ENCODE data around the gene ASCC3. TPM values are rescaled to one million over a fixed set of nuclear protein-coding genes. Genes with fewer than 3 reads are reported as not detected.
A peak's percentile ranks its signal among the peaks of the same experiment; 100 is the strongest.

The ASCC3 gene
- total RNA-seq, 1 donor from 2014 or later: 112 TPM

DNA sequence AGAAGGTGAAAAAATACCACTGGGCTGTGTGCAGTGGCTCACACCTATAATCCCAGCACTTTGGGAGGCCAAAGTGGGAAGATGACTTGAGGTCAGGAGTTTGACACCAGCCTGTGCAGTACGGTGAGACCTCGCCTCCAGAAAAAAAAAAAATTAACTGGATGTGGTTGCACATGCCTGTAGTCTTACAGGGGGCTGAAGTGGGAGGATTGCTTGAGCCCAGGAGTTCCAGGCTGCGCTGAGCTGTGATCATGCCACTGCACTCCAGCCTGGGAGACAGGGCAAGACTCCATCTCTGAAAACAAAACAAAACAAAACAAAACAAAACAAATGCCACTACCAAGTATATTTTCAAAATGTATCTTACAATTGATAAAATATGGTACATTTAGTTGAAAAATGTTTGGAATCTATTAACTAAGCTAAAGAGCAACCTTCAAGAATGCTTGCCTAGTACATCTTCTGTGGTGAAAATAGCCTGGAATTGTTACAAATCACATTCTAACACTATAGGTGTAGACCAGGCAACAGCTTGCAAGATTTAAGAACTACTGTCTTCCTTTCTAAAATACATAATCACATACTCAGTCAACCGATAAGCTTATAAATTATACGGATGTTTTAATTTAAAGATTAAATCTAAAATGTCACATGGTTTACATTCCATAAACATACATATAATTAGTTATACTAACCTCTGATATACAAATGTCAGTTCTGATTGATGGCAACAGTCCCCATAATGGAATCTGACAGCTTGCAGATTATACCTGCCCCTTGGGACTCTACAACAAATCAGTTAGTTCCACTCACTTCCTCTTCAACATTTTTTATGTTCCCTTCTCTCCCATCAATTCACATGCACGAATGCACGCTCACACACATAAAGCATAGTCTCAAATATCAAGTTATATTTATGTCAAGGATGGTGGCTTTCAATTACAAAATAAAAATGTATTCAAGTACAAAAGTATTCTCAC is 150.8 kb downstream of the ASCC3 start:
- no peak for DNase-seq (ENCODE audit: low read depth)

DNA sequence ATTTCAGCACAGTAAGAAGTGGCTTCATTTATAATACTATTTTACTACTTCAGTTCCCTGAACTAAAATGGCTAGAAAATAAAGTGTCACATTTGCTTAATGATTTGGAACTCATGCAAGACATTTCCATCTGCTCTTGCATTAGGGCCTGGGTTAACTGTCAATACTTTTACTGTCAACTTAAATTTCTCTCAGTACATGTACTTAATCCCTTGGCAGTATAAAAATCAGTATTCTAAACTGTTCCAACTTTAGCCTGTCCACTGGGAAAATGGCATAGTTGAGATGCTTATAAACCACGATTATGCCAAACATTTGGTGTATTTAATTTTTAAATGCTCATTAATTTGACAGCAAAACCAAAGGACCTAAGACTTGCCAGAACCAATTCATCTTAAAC is 154.5 kb downstream of the ASCC3 start:
- peak; percentile 54 for DNase-seq (ENCODE audit: low read depth)

DNA sequence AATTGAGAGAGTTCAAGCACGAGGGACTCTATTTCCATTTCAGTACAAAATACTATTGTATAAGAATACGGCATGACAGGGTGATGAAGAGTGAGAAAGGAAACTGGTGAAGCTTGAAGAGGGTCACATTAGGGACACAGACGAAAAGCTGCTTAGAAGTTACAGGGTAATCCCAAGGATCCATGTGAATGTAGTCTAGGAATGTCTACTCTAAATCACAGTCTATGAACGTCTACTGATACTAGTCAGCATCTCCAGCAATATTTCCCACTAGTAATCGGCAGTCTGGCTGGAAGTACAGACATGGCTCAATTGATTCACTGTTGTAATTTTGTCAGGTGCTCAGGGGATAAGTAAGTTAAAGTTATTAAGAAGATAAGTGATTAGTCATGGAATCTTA is 156.4 kb downstream of the ASCC3 start:
- DNase-seq (ENCODE audit: low read depth): no peak

DNA sequence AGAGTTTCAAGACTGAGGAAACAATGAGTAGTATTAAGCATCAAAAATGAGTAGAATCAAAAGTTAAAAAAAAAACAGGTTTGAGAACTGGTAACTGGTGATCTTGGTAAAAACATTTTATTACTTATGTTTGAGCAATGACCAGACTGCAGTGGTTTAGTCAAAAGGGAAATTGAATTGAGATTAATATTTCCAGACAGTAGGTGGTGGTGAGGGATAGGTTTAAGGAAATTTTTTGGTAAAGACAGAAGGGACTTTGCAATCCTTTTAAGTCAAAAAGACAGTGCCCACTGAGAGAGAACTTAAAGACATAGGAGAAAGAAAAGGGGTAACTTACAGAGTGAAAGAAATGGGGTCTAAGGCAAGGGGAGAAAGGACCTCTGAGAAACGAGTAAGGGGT is 156.9 kb downstream of the ASCC3 start:
- no peak for DNase-seq (ENCODE audit: low read depth)

DNA sequence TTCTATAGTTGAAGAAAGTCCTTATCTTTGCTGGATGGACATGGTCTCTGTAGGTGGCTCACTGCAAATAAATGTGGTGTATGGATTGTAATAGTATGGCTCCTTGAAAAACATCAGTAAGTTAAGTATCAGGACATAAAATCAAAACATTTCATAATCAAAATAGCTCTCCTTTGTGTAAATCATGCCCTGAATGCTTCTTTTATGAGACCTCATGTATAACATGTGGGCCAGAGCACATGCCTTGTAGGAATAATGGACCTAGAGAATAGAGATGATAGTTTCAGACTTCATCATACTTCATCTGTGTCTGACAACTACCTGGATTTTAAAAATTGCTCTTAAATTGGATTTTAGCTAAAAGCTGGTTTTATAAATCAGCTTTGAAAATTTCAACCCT is 159.9 kb downstream of the ASCC3 start:
- no peak for DNase-seq (ENCODE audit: low read depth)

DNA sequence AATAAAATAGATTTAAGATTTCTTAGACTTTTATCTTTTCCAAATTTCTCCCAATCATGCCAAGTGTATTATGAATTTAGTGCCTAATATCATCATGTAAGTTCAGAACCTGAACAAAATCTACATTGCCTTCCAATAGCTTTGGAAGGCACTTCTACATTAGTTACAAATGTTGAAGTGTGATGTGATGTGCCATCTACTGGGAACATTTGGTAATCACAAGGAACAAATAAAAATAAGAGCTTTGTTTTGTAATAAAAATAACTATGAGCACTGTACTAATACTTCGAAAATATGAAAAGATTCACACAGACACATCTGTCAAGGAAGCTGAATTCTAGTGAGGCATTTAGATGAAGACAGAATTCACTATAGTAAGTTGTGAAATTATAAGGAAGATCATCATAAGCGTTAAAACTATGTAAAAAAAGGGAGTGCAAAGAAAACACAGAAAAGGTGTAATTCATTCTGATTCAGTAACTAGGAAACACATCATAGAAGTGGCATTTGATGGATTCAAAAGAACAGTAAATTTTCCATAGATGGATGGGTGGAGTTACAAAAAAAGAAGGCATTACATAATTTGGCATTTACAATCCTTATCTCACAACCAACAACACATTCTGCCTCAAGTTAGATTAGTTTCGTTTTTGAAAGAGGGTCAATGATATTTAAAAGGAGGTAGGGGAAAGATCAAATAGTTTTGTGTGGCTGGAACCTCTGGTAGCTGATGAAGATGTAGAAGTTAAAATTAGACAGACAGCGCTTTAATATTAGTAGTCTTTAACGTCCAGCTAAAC is 161.0 kb downstream of the ASCC3 start:
- DNase-seq (ENCODE audit: low read depth): peak; percentile 50

DNA sequence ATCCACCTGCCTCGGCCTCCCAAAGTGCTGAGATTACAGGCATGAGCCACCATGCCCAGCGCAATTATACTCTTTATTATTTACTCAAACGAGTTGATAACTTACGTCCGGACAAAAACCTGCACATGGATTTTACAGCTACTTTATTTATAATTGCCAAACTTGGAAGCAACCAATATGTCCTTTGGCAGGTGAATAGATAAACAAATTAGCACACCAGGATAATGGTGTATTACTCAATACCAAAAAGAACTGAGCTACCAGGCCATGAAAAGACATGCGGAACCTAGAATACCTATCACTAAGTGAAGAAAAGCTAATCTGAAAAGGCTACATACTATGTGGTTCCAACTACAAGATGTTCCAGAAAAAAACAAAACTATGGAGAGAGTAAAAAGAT is 168.1 kb downstream of the ASCC3 start:
- no peak for DNase-seq (ENCODE audit: low read depth)

DNA sequence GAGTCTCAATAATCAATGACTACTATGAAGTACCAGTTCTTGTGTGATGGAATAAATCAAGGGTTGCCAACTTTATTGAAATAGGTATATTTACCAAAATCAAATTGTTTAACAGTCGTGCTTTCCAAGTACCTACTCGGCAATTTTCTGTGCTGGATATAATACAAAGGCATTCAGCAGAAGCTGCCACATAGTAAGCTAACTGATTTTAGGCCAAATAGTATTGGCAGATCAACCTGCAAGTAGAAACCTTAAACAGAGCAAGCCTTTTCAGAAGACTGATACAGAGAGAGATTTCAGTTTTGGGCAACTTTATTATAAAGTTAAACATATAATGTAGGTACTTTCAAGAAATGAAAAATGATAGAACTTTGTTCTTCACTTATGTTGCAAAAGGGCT is 174.6 kb downstream of the ASCC3 start:
- no peak for DNase-seq (ENCODE audit: low read depth)

DNA sequence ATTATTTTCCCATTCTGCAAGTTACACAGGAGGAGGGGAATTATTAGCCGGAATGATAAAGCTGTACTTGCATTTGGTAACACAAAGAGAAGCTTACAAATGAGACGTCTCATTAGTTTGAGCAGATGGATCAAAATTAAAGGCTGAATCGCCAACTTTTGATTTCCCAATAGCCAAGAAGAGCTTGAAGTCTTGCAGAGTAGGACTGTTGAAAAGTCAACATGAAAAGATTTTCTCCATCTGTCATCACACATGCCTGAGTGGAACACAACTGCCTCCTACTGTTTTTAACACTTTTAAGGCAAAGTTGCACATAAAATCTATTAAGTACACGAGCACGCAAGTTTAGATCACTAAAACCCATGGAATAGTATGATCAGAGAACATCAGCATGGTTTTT is 176.2 kb downstream of the ASCC3 start:
- no peak for DNase-seq (ENCODE audit: low read depth)

DNA sequence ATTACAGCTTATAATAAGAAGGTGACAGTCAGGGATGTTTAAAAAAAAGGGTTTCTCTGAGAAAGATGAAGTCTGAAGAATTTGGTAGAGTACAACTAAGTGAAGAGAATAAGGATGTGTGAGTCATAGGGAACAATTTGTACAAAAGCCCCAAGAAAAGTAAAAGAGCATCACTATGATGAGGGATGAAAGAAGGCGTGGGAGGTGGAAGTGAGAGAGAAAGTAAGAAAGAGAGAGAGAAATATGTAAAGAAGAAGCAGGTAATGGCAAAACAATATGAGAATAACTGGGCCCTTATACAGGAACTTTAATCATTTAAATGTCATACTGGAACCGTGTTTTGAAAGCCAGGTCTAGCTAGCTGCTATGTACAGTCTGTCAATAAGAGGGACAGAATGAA is 179.4 kb downstream of the ASCC3 start:
- no peak for DNase-seq (ENCODE audit: low read depth)

DNA sequence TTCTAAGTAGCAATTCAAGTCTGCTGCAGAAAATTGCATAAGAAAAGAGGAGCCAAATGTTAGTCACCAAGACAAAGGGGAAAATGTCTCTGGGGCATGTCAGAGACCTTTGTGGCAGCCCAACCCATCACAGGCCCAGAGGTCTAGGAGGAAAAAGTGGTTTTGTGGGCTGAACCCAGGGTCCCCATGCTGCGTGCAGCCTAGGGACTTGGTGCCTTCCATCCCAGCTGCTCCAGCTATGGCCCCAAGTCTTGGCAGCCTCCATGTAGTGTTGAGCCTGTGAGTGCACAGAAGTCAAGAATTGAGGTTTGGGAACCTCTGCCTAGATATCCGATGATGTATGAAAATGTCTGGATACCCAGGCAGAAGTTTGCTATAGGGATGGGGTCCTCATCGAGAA is 181.1 kb downstream of the ASCC3 start:
- DNase-seq (ENCODE audit: low read depth): no peak

DNA sequence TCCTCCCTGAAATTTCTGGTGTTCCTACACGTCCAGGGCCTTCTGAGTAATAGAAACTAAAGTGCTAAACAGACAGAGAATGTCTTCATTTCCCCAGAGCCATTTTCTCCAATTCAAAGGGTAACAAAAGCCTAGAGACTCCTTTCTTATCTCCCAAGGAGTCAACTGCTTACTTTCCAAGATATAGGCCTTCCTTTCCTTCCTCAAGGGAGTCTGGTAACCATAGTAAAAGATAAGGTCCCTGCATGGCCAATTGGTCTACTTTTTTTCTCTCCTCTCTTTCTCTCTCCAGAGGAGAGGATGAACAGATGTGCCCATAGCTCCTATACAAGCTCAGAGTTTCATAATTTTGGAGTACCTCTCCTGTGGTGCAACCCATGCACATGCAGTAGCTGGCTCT is 185.7 kb downstream of the ASCC3 start:
- DNase-seq (ENCODE audit: low read depth): no peak

DNA sequence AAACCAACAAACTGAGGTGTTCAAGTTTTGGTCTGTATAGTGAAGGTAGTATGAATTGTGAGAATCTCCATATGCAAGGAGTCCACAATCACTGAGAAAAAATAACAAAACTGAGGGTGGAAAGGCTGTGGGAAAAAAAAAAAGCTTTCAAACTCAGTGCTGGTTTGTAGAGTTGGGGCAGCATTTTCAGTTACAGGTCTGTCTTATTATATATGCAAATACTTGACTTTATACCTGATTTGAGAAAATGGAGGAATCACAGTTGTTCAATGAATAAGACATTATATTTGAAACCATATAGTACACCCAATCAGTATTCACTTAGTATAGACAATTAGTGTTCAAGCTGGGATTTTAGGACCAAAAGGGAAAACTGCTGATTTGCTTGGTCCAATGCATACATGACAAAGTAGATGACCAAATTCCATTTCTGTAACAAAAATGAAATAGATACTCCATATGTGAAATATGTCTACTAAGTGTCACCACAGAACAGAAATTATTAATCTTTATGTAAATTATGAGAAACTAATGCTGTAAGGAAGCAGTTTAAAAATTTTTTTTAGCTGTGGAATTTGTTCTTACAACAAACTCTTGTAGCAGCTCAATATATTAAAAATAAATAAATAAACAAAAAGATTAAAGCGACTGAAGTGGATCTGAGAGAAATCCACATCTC is 187.7 kb downstream of the ASCC3 start:
- no peak for DNase-seq (ENCODE audit: low read depth)

DNA sequence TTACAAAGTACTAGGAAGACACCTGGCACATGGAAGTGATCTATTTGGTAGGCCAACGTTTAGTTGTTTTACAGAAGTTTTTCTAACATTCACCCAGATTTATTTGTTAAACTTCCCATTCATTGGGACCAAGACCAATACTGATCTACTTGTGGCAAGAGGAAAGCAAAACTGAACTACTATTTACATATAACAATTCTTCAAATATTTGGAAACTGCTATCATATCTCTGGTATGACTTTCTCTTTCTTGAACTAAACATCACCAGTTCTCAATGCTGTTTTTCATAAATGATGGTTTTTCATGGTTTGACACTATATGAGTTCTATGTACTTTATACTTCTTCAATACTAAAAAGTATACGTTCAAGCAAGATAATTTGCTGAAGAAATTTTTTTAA is 189.2 kb downstream of the ASCC3 start:
- no peak for DNase-seq (ENCODE audit: low read depth)

DNA sequence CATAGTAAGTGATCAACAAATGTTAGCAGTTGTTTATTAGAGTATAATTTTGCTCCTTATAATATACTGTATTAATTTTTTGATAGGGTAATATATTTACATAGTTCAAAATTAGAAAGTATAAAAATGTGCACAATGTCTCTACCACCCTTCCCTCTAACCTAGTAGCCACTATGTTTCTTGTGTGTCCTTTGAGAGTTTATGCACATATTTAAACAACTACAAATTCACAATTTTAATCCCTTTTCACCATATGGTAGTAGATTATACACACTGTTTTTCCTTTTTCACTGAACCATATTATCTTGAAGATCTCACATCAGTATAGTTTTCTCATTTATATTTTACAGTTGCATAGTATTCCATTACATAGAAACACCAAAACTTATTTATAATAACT is 194.9 kb downstream of the ASCC3 start:
- DNase-seq (ENCODE audit: low read depth): no peak

DNA sequence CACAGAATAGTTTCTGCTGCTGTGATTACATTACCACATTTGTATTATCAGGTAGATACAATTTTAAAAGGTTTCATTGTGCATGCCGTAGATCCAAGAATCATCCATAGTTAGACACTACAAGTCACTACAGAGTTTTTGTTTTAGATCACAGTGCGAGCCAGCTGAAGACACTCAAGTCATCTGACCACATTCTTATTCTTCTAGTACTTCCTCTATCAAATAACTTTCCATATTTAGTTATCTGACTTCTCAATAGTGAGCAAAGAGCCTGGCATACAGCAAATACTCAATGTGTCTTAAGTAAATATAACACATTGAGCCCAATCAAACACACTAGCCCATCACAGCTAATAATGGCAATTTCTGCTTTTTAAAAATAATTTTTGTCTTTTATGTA is 195.4 kb downstream of the ASCC3 start:
- no peak for DNase-seq (ENCODE audit: low read depth)

DNA sequence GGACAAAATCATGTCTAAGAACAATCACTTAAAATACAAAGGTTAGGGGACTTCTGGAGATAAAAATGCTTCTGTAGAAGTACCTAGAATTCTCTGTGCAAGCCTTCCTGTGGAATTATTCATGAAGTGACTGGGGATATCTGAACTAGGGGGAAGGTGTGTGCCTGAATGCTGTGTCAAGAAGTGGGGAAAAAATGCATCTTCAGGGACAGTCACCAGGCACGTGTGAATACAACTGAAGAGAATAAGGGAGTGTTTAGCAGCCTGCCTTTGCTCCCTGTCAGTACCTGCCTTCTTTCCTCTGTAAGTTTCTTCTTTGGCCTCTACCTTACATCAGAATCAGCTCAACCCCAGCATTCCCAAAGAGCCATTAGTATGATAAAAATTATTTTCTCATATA is 201.0 kb downstream of the ASCC3 start:
- DNase-seq (ENCODE audit: low read depth): no peak

DNA sequence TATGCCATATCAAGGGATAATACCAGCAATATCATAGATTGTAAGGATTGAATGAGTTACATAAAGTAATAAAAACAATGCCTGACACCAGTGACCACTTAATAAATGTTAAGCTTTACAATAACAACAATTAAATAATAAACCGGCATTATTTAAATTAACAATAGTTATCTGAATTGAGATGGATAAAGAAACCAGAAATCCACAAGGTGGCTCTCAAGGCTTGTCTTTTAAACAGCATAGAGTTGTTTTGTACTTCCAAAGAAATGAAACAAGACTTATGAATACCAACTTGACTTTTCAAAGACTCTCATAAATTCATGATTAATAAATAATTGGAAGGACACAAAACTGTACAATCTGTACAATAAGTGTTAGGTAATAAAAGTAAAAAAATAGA is 203.1 kb downstream of the ASCC3 start:
- peak; percentile 7 for DNase-seq (ENCODE audit: low read depth)

DNA sequence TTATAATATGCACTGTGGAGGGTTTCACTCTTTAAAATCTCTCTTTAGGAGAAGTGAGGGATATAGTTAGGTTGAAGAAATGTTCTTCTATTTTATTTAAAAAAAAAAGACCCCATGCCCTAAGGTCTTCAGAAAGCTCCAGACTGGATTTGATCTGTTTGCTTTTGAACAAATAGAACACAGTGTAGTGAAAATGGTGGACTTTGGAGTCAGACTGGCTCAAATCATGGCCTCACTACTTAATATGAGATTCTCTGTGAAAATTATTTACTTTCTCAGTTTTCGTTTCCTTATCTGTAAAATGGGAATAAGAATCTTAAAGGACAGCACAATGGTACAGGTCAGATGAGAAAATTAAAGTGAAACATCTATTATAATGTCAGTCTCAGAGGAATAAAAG is 203.9 kb downstream of the ASCC3 start:
- DNase-seq (ENCODE audit: low read depth): no peak

DNA sequence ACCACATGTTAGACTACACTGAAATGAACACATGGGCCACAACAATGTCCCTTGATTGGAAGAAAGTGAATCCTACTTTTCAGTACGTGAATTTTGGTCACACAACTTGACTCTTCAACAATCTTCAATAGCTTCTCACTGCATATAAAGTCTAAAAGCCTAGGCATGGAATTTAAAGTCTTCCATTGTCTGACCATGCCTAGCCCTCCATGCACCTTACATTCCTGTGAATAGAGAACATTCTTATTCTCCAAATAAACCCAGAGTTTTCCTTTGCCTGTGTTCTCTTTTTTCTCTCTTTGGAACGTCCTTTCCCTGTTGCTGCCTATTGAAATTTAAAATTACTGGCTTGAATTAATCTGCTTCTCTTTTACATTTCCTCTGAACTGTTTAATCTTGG is 207.5 kb downstream of the ASCC3 start:
- DNase-seq (ENCODE audit: low read depth): no peak

DNA sequence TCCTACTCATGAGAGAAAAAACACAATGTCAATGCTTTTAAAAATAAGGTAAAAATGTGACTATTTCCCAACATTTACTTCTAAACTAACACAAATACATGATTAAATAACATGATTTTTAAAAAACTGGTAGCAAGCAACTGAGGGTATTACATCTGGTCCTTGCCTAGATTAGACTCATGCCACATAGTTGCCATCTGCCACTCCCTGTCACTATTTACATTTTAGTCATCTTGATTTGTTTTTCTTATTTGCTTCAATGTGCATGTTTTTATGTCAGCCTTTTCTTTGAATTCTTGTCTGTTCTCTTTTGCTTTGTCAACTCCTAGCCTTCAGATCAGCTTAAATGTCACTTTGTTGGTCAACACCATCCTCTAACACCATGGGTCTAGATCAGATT is 209.4 kb downstream of the ASCC3 start:
- no peak for DNase-seq (ENCODE audit: low read depth)

DNA sequence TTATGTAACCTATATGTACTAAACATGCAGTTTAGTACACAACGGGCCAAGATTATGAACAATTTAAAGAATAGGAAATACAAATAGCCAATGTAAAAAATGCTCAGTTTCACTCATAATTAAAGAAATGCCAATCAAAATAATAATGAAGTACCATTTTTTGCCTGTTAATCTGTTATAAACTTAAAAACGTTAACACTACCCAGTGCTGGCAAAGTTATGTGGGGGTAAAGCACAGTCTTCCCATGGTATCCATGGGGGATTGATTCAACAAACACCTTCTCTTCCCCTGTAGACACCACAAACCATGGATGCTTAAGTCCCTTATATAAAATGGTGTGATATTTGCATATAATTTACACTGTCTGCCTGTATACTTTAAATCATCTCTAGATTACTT is 211.1 kb downstream of the ASCC3 start:
- no peak for DNase-seq (ENCODE audit: low read depth)

DNA sequence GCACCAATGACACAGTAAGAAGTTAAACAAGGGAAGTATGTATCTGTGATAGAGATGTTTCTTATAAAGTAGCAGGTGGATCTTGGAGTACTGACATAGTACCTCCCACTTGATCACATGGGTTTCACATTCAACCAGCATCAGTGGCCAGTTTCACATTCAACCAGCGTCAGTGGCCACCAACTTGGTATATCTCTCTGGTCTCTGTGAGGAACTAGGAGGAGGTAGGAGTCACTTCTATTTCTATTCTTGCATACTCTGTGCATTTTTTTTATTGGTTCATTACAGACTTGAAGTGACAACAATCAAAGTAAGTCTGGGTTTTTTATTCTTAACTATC is 216.1 kb downstream of the ASCC3 start:
- no peak for DNase-seq (ENCODE audit: low read depth)
